H1 (cell line): ENCODE measurements around the gene ABI1. TPM values are rescaled to one million over a fixed set of nuclear protein-coding genes. Genes with fewer than 3 reads are reported as not detected.

Experiments used
- CTCF ChIA-PET: fragments of 300-600 bp; sonication (Branson Sonifier 250); formaldehyde crosslinking; loops from one replicate; lab custom pipeline; 2021; ENCODE audit not compliant: partially characterized antibody; lab: Charles Lee
- POLR2A ChIA-PET: fragments of 300-600 bp; sonication (Branson Sonifier 250); formaldehyde crosslinking; loops from one replicate; lab custom pipeline; 2021; ENCODE audit warnings: inconsistent platforms; ENCODE audit not compliant: partially characterized antibody; lab: Charles Lee
- DNase-seq, 2 experiments: peaks; one replicate each; pipeline versions ENCODE4 v3.0.0 to v3.0.0-alpha.2; 2010 to 2022; ENCODE audit warnings: low spot score in 2 of 2, low read depth in 1 of 2, mixed read lengths in 1 of 2
- FAIRE-seq: peaks from 2 replicates; lab custom pipeline; 2011; peaks lifted over from hg19 to GRCh38; lab: Jason Lieb, UNC
- H2AFZ ChIP-seq: 2 replicates; pipeline ENCODE4 v1.8.1; 2012; ENCODE audit warnings: low read length, inconsistent platforms
- H2AK5ac ChIP-seq: 2 replicates; pipeline ENCODE4 v1.6.1; 2013; ENCODE audit warnings: low read depth, low read length
- H2BK120ac ChIP-seq: replicated peaks from 2 replicates; pipeline ENCODE3; 2013; ENCODE audit warnings: low read depth, low read length, inconsistent platforms
- H2BK12ac ChIP-seq: 2 replicates; pipeline ENCODE4 v1.6.1; 2013; ENCODE audit warnings: low read depth, low read length
- H2BK15ac ChIP-seq: 2 replicates; pipeline ENCODE4 v1.6.1; 2013; ENCODE audit warnings: low read length
- H2BK20ac ChIP-seq: 2 replicates; pipeline ENCODE4 v1.6.1; 2013; ENCODE audit warnings: low read length
- H2BK5ac ChIP-seq: 2 replicates; pipeline ENCODE4 v1.6.1; 2013; ENCODE audit warnings: low read depth, low read length
- H3K14ac ChIP-seq: 2 replicates; pipeline ENCODE4 v1.6.1; 2013; ENCODE audit warnings: inconsistent platforms; ENCODE audit not compliant: insufficient read length
- H3K18ac ChIP-seq: 2 replicates; pipeline ENCODE4 v1.6.1; 2013; ENCODE audit warnings: low read length; ENCODE audit errors: extremely low read depth
- H3K23ac ChIP-seq: 2 replicates; pipeline ENCODE4 v1.6.1; 2013; ENCODE audit warnings: inconsistent platforms; ENCODE audit not compliant: insufficient read length
- H3K23me2 ChIP-seq: 2 replicates; pipeline ENCODE4 v1.6.1; 2013; ENCODE audit warnings: low read depth, low read length
- H3K27ac ChIP-seq: 2 replicates; pipeline ENCODE4 v1.6.1; 2011; ENCODE audit warnings: low read depth, low read length, inconsistent platforms
- H3K27me3 ChIP-seq, 4 experiments: replicated peaks in 1 of 4; 1 replicate in 1 of 4; 2 replicates in 3 of 4; pipeline versions ENCODE4 v1.6.1 to v1.8.1; 2011 to 2013; ENCODE audit warnings: low read length in 3 of 4, mild to moderate bottlenecking in 3 of 4, inconsistent platforms in 2 of 4, mixed read lengths in 2 of 4, moderate library complexity in 1 of 4; ENCODE audit not compliant: control insufficient read depth in 3 of 4, insufficient read depth in 3 of 4; ENCODE audit errors: extremely low read depth in 1 of 4
- H3K36me3 ChIP-seq, 4 experiments: 2 replicates each; pipeline versions ENCODE4 v1.6.1 to v1.8.1; 2011 to 2013; ENCODE audit warnings: mild to moderate bottlenecking in 4 of 4, low read length in 3 of 4, moderate library complexity in 2 of 4, control low read depth in 1 of 4, inconsistent platforms in 1 of 4; ENCODE audit not compliant: insufficient read depth in 4 of 4, control insufficient read depth in 2 of 4
- H3K4ac ChIP-seq: replicated peaks from 2 replicates; pipeline ENCODE3; 2013; ENCODE audit warnings: low read length, low read depth, mixed read lengths, inconsistent platforms; ENCODE audit not compliant: insufficient read length
- H3K4me1 ChIP-seq, 4 experiments: replicated peaks in 1 of 4; 1 replicate in 1 of 4; 2 replicates in 3 of 4; pipeline versions ENCODE4 v1.6.1 to v1.8.1; 2011 to 2013; ENCODE audit warnings: low read length in 3 of 4, inconsistent platforms in 2 of 4, mixed read lengths in 1 of 4; ENCODE audit not compliant: insufficient read depth in 4 of 4, control insufficient read depth in 3 of 4
- H3K4me2 ChIP-seq, 2 experiments: 2 replicates each; pipeline versions ENCODE4 v1.6.1 to v1.8.1; 2011 to 2013; ENCODE audit warnings: low read depth in 2 of 2, low read length in 2 of 2, control low read depth in 1 of 2, inconsistent platforms in 1 of 2, mild to moderate bottlenecking in 1 of 2; ENCODE audit not compliant: insufficient read depth in 1 of 2
- H3K4me3 ChIP-seq, 4 experiments: fragments of 200-600, 300-600 bp in 1 of 4; sonication (generic), shearing (Covaris generic), sonication (Bioruptor Twin) in 1 of 4; 2 replicates each; pipeline versions ENCODE4 v1.5.1 to v1.8.1; 2011 to 2016; ENCODE audit warnings: low read length in 4 of 4, low read depth in 3 of 4, control low read depth in 2 of 4, inconsistent platforms in 2 of 4, mild to moderate bottlenecking in 2 of 4, mixed read lengths in 1 of 4, moderate library complexity in 1 of 4; ENCODE audit not compliant: insufficient read depth in 2 of 4; ENCODE audit errors: extremely low read depth in 1 of 4
- H3K56ac ChIP-seq: replicated peaks from 2 replicates; pipeline ENCODE3; 2013; ENCODE audit warnings: low read depth, mild to moderate bottlenecking, mixed read lengths, low read length, inconsistent platforms; ENCODE audit not compliant: insufficient read length
- H3K79me1 ChIP-seq: 2 replicates; pipeline ENCODE4 v1.6.1; 2013; ENCODE audit warnings: low read depth, low read length, control low read depth
- H3K79me2 ChIP-seq, 2 experiments: 2 replicates each; pipeline versions ENCODE4 v1.6.1 to v1.8.1; 2012 to 2013; ENCODE audit warnings: low read length in 2 of 2, mild to moderate bottlenecking in 2 of 2, inconsistent platforms in 1 of 2; ENCODE audit not compliant: insufficient read depth in 2 of 2, control insufficient read depth in 1 of 2
- H3K9ac ChIP-seq, 4 experiments: replicated peaks in 1 of 4; 1 replicate in 1 of 4; 2 replicates in 3 of 4; pipeline versions ENCODE4 v1.6.1 to v1.8.1; 2011 to 2013; ENCODE audit warnings: low read depth in 3 of 4, low read length in 3 of 4, control low read depth in 2 of 4, mild to moderate bottlenecking in 2 of 4, moderate library complexity in 2 of 4, inconsistent platforms in 1 of 4; ENCODE audit errors: extremely low read depth in 1 of 4
- H3K9me3 ChIP-seq, 2 experiments: 2 replicates each; pipeline versions ENCODE4 v1.6.1 to v1.8.1; 2012 to 2013; ENCODE audit warnings: mild to moderate bottlenecking in 2 of 2, moderate library complexity in 2 of 2, control low read depth in 1 of 2, inconsistent platforms in 1 of 2, low read depth in 1 of 2, low read length in 1 of 2, mixed read lengths in 1 of 2; ENCODE audit not compliant: insufficient read depth in 2 of 2
- H4K20me1 ChIP-seq, 2 experiments: replicated peaks in 1 of 2; 2 replicates each; pipeline versions ENCODE3 to v1.8.1; 2011 to 2013; ENCODE audit warnings: inconsistent platforms in 2 of 2, low read length in 2 of 2, mild to moderate bottlenecking in 1 of 2; ENCODE audit not compliant: insufficient read depth in 2 of 2, control insufficient read depth in 1 of 2
- H4K5ac ChIP-seq: 2 replicates; pipeline ENCODE4 v1.6.1; 2013; ENCODE audit warnings: low read length, low read depth, mixed read lengths, inconsistent platforms; ENCODE audit not compliant: insufficient read length
- H4K8ac ChIP-seq: 2 replicates; pipeline ENCODE4 v1.8.0; 2013; ENCODE audit warnings: mild to moderate bottlenecking, moderate library complexity, low read length, inconsistent platforms; ENCODE audit not compliant: insufficient read depth; ENCODE audit errors: extremely low read depth
- H4K91ac ChIP-seq: replicated peaks from 2 replicates; pipeline ENCODE3; 2013; ENCODE audit warnings: low read length, mixed read lengths, inconsistent platforms; ENCODE audit not compliant: insufficient read length
- CREB1 ChIP-seq: IDR thresholded peaks from 2 replicates; pipeline ENCODE4 v1.6.1; 2012; ENCODE audit warnings: inconsistent platforms
- E2F6 ChIP-seq: IDR thresholded peaks from 2 replicates; pipeline ENCODE4 v1.6.1; 2012; ENCODE audit warnings: inconsistent platforms
- EGR1 ChIP-seq: IDR thresholded peaks from 2 replicates; pipeline ENCODE4 v1.6.1; 2011; ENCODE audit warnings: low read depth, low read length, borderline replicate concordance
- GABPA ChIP-seq: IDR thresholded peaks from 2 replicates; pipeline ENCODE4 v1.6.1; 2011; ENCODE audit warnings: mild to moderate bottlenecking, low read length, moderate library complexity, borderline replicate concordance; ENCODE audit not compliant: insufficient read depth
- JUND ChIP-seq: IDR thresholded peaks from 2 replicates; pipeline ENCODE4 v1.6.1; 2011; ENCODE audit warnings: mild to moderate bottlenecking, improper control_type of control experiment, low read length
- KDM1A ChIP-seq: fragments of 200-600, 300-600 bp; sonication (generic); IDR thresholded peaks from 2 replicates; pipeline ENCODE4 v1.7.1; 2016; ENCODE audit warnings: mild to moderate bottlenecking, low read length, borderline replicate concordance
- MAFK ChIP-seq: IDR thresholded peaks from 2 replicates; pipeline ENCODE4 v1.6.1; 2012; ENCODE audit warnings: low read depth, mild to moderate bottlenecking, improper control_type of control experiment, low read length
- RBBP5 ChIP-seq: IDR thresholded peaks from 2 replicates; pipeline ENCODE4 v1.7.1; 2012; ENCODE audit warnings: low read depth, mild to moderate bottlenecking, inconsistent platforms, low read length, moderate library complexity, borderline replicate concordance
- SP1 ChIP-seq: IDR thresholded peaks from 2 replicates; pipeline ENCODE4 v1.6.1; 2011; ENCODE audit warnings: low read depth, low read length
- USF2 ChIP-seq: IDR thresholded peaks from 2 replicates; pipeline ENCODE4 v1.6.1; 2011; ENCODE audit warnings: low read length, improper control_type of control experiment
- ZNF274 ChIP-seq: IDR thresholded peaks from 2 replicates; pipeline ENCODE4 v1.7.0; 2012; ENCODE audit warnings: low read length, borderline replicate concordance; ENCODE audit errors: extremely low read depth
- WGBS, 2 experiments: shearing (Covaris generic) in 1 of 2; methylation state at CpG; one replicate each; pipeline versions ENCODE4 v1.1.6 to v1.1.7; 2013 to 2015; ENCODE audit warnings: low lambda C conversion rate in 2 of 2, mixed read lengths in 2 of 2, inconsistent platforms in 1 of 2, low coverage in 1 of 2, missing lambda C conversion rate in 1 of 2; ENCODE audit not compliant: insufficient replicate concordance in 2 of 2, insufficient coverage in 1 of 2, insufficient read length in 1 of 2; ENCODE audit errors: extremely low coverage in 1 of 2, missing lambda C conversion rate in 1 of 2; 5-methylcytosine and 5-hydroxymethylcytosine counted together
- polyA plus RNA-seq, 7 experiments: library from polyadenylated mRNA; depleted of rRNA in 3 of 7; stranded (reverse) in 5 of 7; unstranded in 2 of 7; fragments of >200 nt in 5 of 7; fragments of 200-250 nt in 2 of 7; gene quantifications; 1 replicate in 5 of 7; 2 replicates in 1 of 7; 4 replicates in 1 of 7; pipeline versions ENCODE4 v1.2.1 to v1.2.3, GENCODE V29; 2011 to 2013; ENCODE audit warnings: missing spikeins in 2 of 7, mixed read lengths in 2 of 7
- total RNA-seq: library from RNA; stranded (reverse); fragmentation: NEBNext Ultra II Directional; extraction: Animal tissue kit (Norgen Biotek cat#: 25700); gene quantifications from 2 replicates; pipeline ENCODE4 v1.2.1, GENCODE V29; 2021

ABI1 gene
- total and polyA plus RNA-seq, 2 of the 8 experiments (the other 6 are each of a cell fraction or from before 2014, with no cell fraction given), result 35.4 to 37.0 TPM

- Histone ChIP-seq H2BK20ac (no peak overlapping the region), H4K5ac (no peak overlapping the region), H2BK5ac (no peak overlapping the region; the same call in 1 of the 2 replicates), H3K9ac (no peak overlapping the region; a peak in 1 of 7 replicates), H3K23me2 (no peaks in the 10 kb centered on the region), H3K27me3 (no peaks in the 10 kb centered on the region), H2BK15ac (no peak overlapping the region), H2AFZ (no peak overlapping the region), H3K9me3 (no peaks in the 10 kb centered on the region), H4K20me1 (peaks cover 0 to 4% of the 10 kb centered on the region in 2 experiments), H3K79me1 (0 out of 2 replicates have a peak, but pooled peaks cover 3% of the 10 kb centered on the region), H3K14ac (no peak overlapping the region), H3K18ac (no peak overlapping the region), H4K91ac (no peak overlapping the region), H3K4me1 (peaks cover 0 to 6% (median 3%) of the 10 kb centered on the region in 4 experiments; a peak in 2 of 7 replicates), H3K27ac (no peak overlapping the region), H3K4me2 (peak overlapping the region in 1 of 2 experiments; percentile 28; a peak in 2 of 4 replicates), H2BK120ac (no peak overlapping the region), H2BK12ac (no peak overlapping the region), H3K23ac (no peak overlapping the region), H3K79me2 (peaks cover 0 to 83% of the 10 kb centered on the region in 2 experiments; a peak in 3 of 4 replicates), H3K56ac (no peak overlapping the region), H3K4me3 (no peak overlapping the region), H3K36me3 (no peaks in the 10 kb centered on the region), H2AK5ac (no peak overlapping the region), H3K4ac (no peak overlapping the region), H4K8ac (no peak overlapping the region)
- CTCF ChIA-PET, result interaction anchor here (0.6 kb wide), 1 partner anchor 104 kb away, joined by 3 read pairs; no protein-coding TSS in a partner anchor
- WGBS, 2 experiments, result 95% methylated on average over 3 of the region's 3 CpGs; no CpG with 5 or more reads in 1 of the 2 experiments
- no peak for DNase-seq
- no peak for FAIRE-seq
- POLR2A ChIA-PET, result no interaction called here
- TF ChIP-seq ZNF274, result no peak
- no peak for TF ChIP-seq MAFK
- no peak for TF ChIP-seq USF2
- TF ChIP-seq RBBP5, result no peak
- TF ChIP-seq SP1, result no peak
- no peak for TF ChIP-seq CREB1
- no peak for TF ChIP-seq KDM1A
- TF ChIP-seq GABPA, result no peak
- no peak for TF ChIP-seq EGR1
- TF ChIP-seq E2F6, result no peak
- TF ChIP-seq JUND, result no peak
Observed at GRCh38 chr10:26839966-26840627, 20.7 kb downstream of the ABI1 start.
